Measurements from ENCODE around the gene ICE1. TPM values are rescaled to one million over a fixed set of nuclear protein-coding genes. Genes with fewer than 3 reads are reported as not detected.

The ICE1 gene
- total and polyA plus RNA-seq, 7 experiments from 2014 or later = 17.2 to 47.6 (median 32.4) TPM

DNA sequence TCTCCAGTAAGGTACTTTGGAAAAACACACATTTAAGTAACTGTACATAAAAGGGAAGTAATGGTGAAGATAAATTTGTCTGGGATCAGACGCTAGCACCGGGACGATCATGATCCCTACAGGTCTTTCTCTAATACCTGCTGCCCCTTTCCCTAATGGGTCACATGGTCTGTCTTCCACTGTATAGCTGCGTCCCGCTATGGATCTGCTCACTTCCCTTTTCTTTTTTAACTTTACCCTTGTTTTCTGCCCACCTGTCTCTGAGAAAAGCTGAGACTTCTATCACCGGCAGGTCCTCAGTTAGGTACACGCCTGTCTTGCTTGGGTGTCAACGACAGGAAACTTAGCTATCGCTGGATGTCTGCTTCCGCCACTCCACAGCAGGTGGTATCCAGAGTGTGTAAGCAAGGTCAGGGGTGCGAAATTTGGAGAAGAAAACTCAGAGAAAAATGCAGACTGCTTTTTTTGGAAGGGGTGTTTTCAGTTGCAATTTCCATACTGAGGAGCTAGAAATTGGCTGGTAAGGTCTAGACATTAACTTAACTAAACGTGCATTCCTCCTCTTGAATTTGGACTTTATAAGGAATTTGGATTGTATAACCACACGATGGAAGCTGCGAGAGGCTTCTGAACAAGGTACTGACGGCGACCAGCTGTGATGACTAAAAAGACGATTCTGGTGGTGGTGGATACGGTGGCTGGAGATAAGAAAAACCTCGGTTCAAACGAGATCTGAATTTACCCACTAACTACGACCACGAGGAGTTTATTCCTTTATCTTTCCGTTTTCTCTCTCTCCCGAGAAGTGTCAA lies 1.1 kb upstream of the ICE1 start:
- ATAC-seq = no peak
- ChIA-PET POLR2A (interaction anchor here (0.7 to 2.0 kb wide), 6 partner anchors 10 to 1301 kb away, joined by 3 to 13 read pairs (median 4); partner anchors contain the start of genes MED10, NSUN2 and SRD5A1), CTCF (interaction anchor here (0.7 kb wide), 1 partner anchor 11 kb away, joined by 3 read pairs; no protein-coding TSS in a partner anchor)
- peaks cover 33 to 35% of the 10 kb centered on the region in 2 donors for H3K4me1 ChIP-seq (ENCODE audit: control insufficient read depth in 2 of 2, insufficient read depth in 2 of 2, low read length in 2 of 2)
- Mint-ChIP-seq H3K27me3 (no peaks in the 10 kb centered on the region), H3K27ac (peak overlapping the region in 7 of 9 donors; percentile 92 to 99 (median 97)), H3K9me3 (no peaks in the 10 kb centered on the region), H3K4me3 (peak overlapping the region in 7 of 10 donors; percentile 88 to 96 (median 93)), H3K4me1 (peaks cover 6 to 23% (median 16%) of the 10 kb centered on the region in 7 donors), H3K36me3 (peaks cover 0 to 11% (median 2%) of the 10 kb centered on the region in 5 donors)
- peak overlapping the region; percentile 90 for H3K27ac ChIP-seq (ENCODE audit: low read depth, low read length)
- no peaks in the 10 kb centered on the region for H3K36me3 ChIP-seq (ENCODE audit: control insufficient read depth in 2 of 3, insufficient read depth in 3 of 3, low read length in 3 of 3)
- no peaks in the 10 kb centered on the region for H3K27me3 ChIP-seq (ENCODE audit: control insufficient read depth in 2 of 2, insufficient read depth in 2 of 2, low read length in 2 of 2)
- intact Hi-C loops (cut with micrococcal nuclease) = no loop called here
- peak overlapping the region; percentile 84 for H3K4me3 ChIP-seq (ENCODE audit: low read length)
- H3K9me3 ChIP-seq (ENCODE audit: control insufficient read depth in 2 of 3, low read length in 3 of 3) = no peaks in the 10 kb centered on the region
- peak in 7 of 9 donors; percentile 23 to 40 (median 35) for DNase-seq

DNA sequence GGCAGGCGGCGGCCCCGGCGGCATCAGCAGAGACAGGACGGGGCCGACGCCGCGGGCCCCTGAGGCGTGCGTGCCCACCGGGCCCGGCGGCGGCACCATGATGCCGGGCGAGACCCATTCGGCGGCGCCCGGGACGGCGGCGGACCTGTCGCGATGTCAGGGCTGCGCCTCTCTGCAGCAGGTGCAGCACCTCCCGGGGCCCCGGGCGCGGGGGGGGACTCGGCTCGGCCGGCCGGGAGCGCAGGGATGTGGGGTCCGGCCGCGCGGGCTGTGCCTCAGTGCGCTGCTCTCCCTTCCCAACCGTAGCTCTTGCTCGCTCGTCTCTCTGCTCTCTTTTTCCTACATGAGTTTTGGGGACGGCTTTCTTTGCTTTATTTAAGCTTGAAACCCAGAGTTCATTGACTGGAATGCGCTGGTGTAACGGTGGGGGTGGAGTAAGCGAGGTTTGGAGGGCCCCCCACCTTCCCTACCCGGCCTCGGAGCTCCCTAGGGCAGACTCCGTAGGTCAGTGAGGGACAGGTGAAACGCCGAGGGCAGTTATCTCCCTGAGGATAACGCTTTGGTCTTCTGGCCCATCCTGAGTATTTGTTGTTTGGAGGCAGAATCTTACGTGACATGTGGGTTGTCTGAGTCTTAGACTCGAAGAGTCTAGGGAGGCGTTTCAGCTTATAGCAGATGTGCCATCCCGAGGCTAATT lies 490 bp downstream of the ICE1 start:
- Histone ChIP-seq H3K9me3 (ENCODE audit: control insufficient read depth in 2 of 3, low read length in 3 of 3) (no peaks in the 10 kb centered on the region), H3K4me3 (ENCODE audit: low read length) (peak overlapping the region; percentile 84), H3K27me3 (ENCODE audit: control insufficient read depth in 2 of 2, insufficient read depth in 2 of 2, low read length in 2 of 2) (no peaks in the 10 kb centered on the region), H3K4me1 (ENCODE audit: control insufficient read depth in 2 of 2, insufficient read depth in 2 of 2, low read length in 2 of 2) (peaks cover 33 to 35% of the 10 kb centered on the region in 2 donors), H3K27ac (ENCODE audit: low read depth, low read length) (peak overlapping the region; percentile 90), H3K36me3 (ENCODE audit: control insufficient read depth in 2 of 3, insufficient read depth in 3 of 3, low read length in 3 of 3) (no peaks in the 10 kb centered on the region)
- no peak for DNase-seq
- intact Hi-C loops (cut with micrococcal nuclease) = loop anchor here (1.0 kb wide), 6 partner anchors 58 to 1290 kb away; partner anchors contain the start of genes MED10 (in 2 of the 2), NSUN2 (in 1 of the 2), SRD5A1 (in 1 of the 2) and TENT4A (in 1 of the 2)
- Mint-ChIP-seq H3K4me1 (peaks cover 11 to 27% (median 19%) of the 10 kb centered on the region in 7 donors), H3K4me3 (peak overlapping the region in 7 of 10 donors; percentile 88 to 96 (median 93)), H3K36me3 (peaks cover 0 to 8% (median 0%) of the 10 kb centered on the region in 5 donors), H3K27me3 (no peaks in the 10 kb centered on the region), H3K9me3 (no peaks in the 10 kb centered on the region), H3K27ac (peak overlapping the region in 5 of 9 donors; percentile 96 to 99 (median 97))
- CTCF ChIA-PET = no interaction called here
- POLR2A ChIA-PET = interaction anchor here (0.6 to 2.0 kb wide), 9 partner anchors 8 to 1300 kb away, joined by 3 to 13 read pairs (median 4); partner anchors contain the start of genes MED10, NSUN2, SRD5A1 and TENT4A
- peak; percentile 16 for ATAC-seq

DNA sequence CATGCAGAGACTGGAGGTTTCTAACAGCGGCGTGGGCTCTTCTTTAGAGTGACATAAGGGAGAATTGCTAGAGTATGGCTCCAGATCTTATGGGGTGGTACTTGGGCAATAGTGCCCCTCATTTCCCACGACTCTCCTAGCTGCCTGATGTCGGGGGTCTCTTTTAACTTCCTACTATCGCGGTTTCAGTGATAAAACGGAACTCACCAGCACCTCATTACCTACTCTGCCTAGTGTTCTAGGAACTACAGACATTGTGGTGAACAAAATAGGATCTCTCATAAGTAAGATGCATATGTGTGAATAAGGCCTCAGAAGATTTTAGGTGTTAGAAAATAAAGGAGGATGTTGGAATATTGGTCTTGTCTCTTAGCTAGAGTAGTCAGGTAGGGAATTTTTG lies 1.1 kb downstream of the ICE1 start:
- no peak overlapping the region for H3K4me3 Mint-ChIP-seq
- Histone ChIP-seq H3K27me3 (ENCODE audit: control insufficient read depth in 2 of 2, insufficient read depth in 2 of 2, low read length in 2 of 2) (no peaks in the 10 kb centered on the region), H3K36me3 (ENCODE audit: control insufficient read depth in 2 of 3, insufficient read depth in 3 of 3, low read length in 3 of 3) (no peaks in the 10 kb centered on the region), H3K27ac (ENCODE audit: low read depth, low read length) (peak overlapping the region; percentile 90), H3K9me3 (ENCODE audit: control insufficient read depth in 2 of 3, low read length in 3 of 3) (no peaks in the 10 kb centered on the region), H3K4me1 (ENCODE audit: control insufficient read depth in 2 of 2, insufficient read depth in 2 of 2, low read length in 2 of 2) (peaks cover 33 to 35% of the 10 kb centered on the region in 2 donors), H3K4me3 (ENCODE audit: low read length) (peak overlapping the region; percentile 84)
- ATAC-seq = no peak
- peaks cover 0 to 9% (median under 1%) of the 10 kb centered on the region in 5 donors for H3K36me3 Mint-ChIP-seq
- H3K9me3 Mint-ChIP-seq = no peaks in the 10 kb centered on the region
- intact Hi-C loops (cut with micrococcal nuclease) = no loop called here
- ChIA-PET POLR2A (interaction anchor here (0.7 to 1.6 kb wide), 2 partner anchors 20 to 936 kb away, joined by 3 to 4 read pairs; no protein-coding TSS in a partner anchor), CTCF (no interaction called here)
- H3K27me3 Mint-ChIP-seq = no peaks in the 10 kb centered on the region
- peaks cover 15 to 28% (median 23%) of the 10 kb centered on the region in 7 donors for H3K4me1 Mint-ChIP-seq
- no peak overlapping the region for H3K27ac Mint-ChIP-seq
- DNase-seq = no peak

DNA sequence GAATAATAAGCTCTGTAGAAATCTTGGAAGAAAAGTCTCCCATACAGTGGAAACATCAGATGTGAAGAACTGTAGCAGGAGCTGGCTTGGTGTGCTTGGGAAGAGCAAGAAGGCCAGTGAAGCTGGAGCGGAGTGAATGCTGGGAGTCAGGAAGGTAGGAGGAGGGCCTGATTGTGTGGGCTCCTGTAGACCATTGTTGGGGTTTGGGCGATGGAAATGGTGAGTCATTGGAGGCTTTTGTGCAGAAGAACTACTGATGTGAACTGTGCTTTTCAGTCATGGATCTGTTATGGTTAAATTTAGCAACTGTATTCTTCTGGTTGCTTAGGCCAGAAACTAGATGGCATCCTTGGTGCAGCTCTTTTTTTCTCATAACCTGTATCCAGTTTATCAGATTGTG lies 2.3 kb downstream of the ICE1 start:
- Mint-ChIP-seq H3K4me3 (no peak overlapping the region), H3K36me3 (peaks cover 0 to 16% (median 3%) of the 10 kb centered on the region in 5 donors), H3K4me1 (peaks cover 16 to 35% (median 27%) of the 10 kb centered on the region in 7 donors), H3K9me3 (no peaks in the 10 kb centered on the region), H3K27me3 (no peaks in the 10 kb centered on the region), H3K27ac (no peak overlapping the region)
- no peak for ATAC-seq
- ChIA-PET CTCF (no interaction called here), POLR2A (no interaction called here)
- intact Hi-C loops (cut with micrococcal nuclease) = no loop called here
- H3K4me1 ChIP-seq (ENCODE audit: control insufficient read depth in 2 of 2, insufficient read depth in 2 of 2, low read length in 2 of 2) = peaks cover 35 to 37% of the 10 kb centered on the region in 2 donors
- no peak overlapping the region for H3K4me3 ChIP-seq (ENCODE audit: low read length)
- no peak overlapping the region for H3K27ac ChIP-seq (ENCODE audit: low read depth, low read length)
- H3K36me3 ChIP-seq (ENCODE audit: control insufficient read depth in 2 of 3, insufficient read depth in 3 of 3, low read length in 3 of 3) = peaks cover 0 to 3% (median 0%) of the 10 kb centered on the region in 3 experiments
- peak in 1 of 9 donors; percentile 41 for DNase-seq
- no peaks in the 10 kb centered on the region for H3K27me3 ChIP-seq (ENCODE audit: control insufficient read depth in 2 of 2, insufficient read depth in 2 of 2, low read length in 2 of 2)
- H3K9me3 ChIP-seq (ENCODE audit: control insufficient read depth in 2 of 3, low read length in 3 of 3) = no peaks in the 10 kb centered on the region

DNA sequence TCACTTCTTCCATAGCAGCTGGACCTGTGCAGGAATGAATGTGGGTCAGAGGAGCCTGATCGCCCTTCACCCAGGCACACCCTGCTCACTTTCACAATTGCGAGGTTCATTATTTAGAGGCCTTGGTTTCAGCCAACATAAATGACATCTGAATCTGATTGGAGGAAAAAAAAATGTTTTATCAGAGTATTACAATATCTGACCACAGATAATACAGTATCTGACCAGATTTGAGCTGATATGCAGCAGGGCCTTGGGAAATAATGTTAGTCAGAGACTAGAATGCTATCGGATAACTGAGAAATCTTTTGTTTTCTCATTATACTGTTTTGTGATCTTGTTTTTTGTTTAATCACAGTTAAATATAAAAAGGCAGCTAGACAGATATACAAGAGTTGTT lies 7.7 kb downstream of the ICE1 start:
- Mint-ChIP-seq H3K27me3 (no peaks in the 10 kb centered on the region), H3K4me3 (no peak overlapping the region), H3K36me3 (peaks cover 0 to 22% (median 3%) of the 10 kb centered on the region in 5 donors), H3K4me1 (peaks cover 7 to 70% (median 53%) of the 10 kb centered on the region in 7 donors), H3K27ac (peak overlapping the region in 1 of 9 donors; percentile 10), H3K9me3 (no peaks in the 10 kb centered on the region)
- ATAC-seq = peak; percentile 44
- POLR2A ChIA-PET = interaction anchor here (1.3 kb wide), 1 partner anchor 8 kb away, joined by 4 read pairs; the partner anchor contains the start of gene ICE1
- intact Hi-C loops (cut with micrococcal nuclease) = no loop called here
- peaks cover 0 to 3% (median 0%) of the 10 kb centered on the region in 3 experiments for H3K36me3 ChIP-seq (ENCODE audit: control insufficient read depth in 2 of 3, insufficient read depth in 3 of 3, low read length in 3 of 3)
- no peak for DNase-seq
- no peak overlapping the region for H3K4me3 ChIP-seq (ENCODE audit: low read length)
- no peaks in the 10 kb centered on the region for H3K9me3 ChIP-seq (ENCODE audit: control insufficient read depth in 2 of 3, low read length in 3 of 3)
- no peaks in the 10 kb centered on the region for H3K27me3 ChIP-seq (ENCODE audit: control insufficient read depth in 2 of 2, insufficient read depth in 2 of 2, low read length in 2 of 2)
- CTCF ChIA-PET = interaction anchor here (0.6 kb wide), 1 partner anchor 26 kb away, joined by 5 read pairs; no protein-coding TSS in a partner anchor
- H3K4me1 ChIP-seq (ENCODE audit: control insufficient read depth in 2 of 2, insufficient read depth in 2 of 2, low read length in 2 of 2) = peaks cover 7 to 22% of the 10 kb centered on the region in 2 donors
- no peak overlapping the region for H3K27ac ChIP-seq (ENCODE audit: low read depth, low read length)
